ENCODE results near the gene ANGPT4. TPM values are rescaled to one million over a fixed set of nuclear protein-coding genes. Genes with fewer than 3 reads are reported as not detected.

Gene ANGPT4
- total and polyA plus RNA-seq, 8 donors: 0.03 to 0.34 (median 0.18) TPM; not detected in 4

DNA sequence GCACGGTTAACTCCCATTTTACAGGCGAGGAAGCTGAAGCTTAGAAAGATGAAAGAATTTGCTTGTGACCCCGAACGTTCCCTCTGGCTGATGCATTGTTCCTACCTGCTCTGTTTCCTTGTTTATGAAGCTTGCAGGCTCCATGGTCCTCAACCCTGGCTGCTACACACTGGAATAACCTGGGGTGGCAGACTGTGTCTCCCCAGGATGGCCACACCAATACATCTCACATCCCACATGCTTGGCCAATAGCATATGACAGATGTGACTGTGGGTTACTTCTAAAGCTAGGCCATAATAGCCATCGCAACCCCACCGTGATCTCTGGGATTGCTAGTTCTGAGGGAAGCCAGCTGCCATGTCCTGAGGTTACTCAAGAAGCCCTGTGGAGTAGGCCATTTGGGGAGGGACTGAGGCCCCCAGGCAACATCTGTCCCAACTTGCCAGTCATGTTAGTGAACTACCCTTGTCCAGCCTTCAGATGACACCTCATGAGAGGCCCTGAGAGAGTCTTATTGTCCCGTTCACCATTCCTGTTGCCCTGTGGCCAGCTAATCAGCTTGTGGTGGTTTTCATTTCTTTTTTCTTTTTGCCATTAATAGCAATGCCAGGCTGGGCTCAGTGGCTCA lies 89.3 kb downstream of the ANGPT4 start:
- DNase-seq (no peak), ATAC-seq (no peak), FAIRE-seq (no peak)
- intact Hi-C loops (cut with DNase I): no loop called here
- TF ChIP-seq, protein P1, sequence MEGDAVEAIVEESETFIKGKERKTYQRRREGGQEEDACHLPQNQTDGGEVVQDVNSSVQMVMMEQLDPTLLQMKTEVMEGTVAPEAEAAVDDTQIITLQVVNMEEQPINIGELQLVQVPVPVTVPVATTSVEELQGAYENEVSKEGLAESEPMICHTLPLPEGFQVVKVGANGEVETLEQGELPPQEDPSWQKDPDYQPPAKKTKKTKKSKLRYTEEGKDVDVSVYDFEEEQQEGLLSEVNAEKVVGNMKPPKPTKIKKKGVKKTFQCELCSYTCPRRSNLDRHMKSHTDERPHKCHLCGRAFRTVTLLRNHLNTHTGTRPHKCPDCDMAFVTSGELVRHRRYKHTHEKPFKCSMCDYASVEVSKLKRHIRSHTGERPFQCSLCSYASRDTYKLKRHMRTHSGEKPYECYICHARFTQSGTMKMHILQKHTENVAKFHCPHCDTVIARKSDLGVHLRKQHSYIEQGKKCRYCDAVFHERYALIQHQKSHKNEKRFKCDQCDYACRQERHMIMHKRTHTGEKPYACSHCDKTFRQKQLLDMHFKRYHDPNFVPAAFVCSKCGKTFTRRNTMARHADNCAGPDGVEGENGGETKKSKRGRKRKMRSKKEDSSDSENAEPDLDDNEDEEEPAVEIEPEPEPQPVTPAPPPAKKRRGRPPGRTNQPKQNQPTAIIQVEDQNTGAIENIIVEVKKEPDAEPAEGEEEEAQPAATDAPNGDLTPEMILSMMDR (IDR thresholded peaks at IDR 0.05): no peak
- no peaks in the 10 kb centered on the region for H3K4me1 ChIP-seq
- no peak overlapping the region for H3K27ac ChIP-seq
- H3K36me3 ChIP-seq: no peaks in the 10 kb centered on the region
- H3K9me3 ChIP-seq: no peaks in the 10 kb centered on the region
- no peak overlapping the region for H3K4me3 ChIP-seq
- no peaks in the 10 kb centered on the region for H3K27me3 ChIP-seq
- WGBS, 2 donors: 84 to 88% methylated on average over 7 of the region's 7 CpGs

DNA sequence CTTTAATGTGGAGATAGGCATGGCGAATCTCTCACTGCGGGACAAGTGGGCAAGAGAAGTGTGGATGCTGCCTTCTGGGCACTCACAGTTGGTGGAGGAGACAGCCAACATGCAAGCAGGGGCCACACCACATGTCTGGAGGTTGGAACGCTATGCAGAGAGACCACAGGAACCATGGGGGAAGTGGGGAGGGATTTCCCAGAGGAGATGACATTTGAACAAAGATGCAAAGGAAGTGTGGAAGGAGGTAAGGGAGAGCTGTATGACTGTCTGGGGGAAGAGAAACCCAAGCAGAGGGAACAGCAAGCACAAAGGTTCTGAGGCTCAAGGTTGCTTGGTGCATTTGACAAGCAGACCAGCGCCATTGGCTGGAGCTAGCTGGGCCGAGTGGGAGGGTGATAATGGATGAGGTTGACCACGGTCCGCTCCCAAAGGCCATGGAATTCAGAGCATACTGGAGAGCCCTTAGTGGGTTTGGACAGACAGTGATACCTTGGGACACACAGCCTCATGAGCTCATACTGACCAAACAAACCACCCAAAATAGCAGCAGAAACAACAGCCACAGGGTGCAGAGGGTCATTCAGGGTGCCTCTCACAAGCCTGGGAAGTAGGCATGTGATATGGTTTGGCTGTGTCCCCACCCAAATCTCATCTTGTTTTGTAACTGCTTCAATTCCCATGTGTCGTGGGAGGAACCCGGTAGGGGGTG lies 90.3 kb downstream of the ANGPT4 start:
- FAIRE-seq (no peak), DNase-seq (no peak), ATAC-seq (no peak)
- TF ChIP-seq, protein P1 (IDR thresholded peaks at IDR 0.05): no peak
- no peaks in the 10 kb centered on the region for H3K27me3 ChIP-seq
- 70 to 82% methylated on average over 9 of the region's 9 CpGs for WGBS, 2 donors
- intact Hi-C loops (cut with DNase I): no loop called here
- H3K27ac ChIP-seq: no peak overlapping the region
- no peaks in the 10 kb centered on the region for H3K9me3 ChIP-seq
- no peaks in the 10 kb centered on the region for H3K4me1 ChIP-seq
- H3K36me3 ChIP-seq: no peaks in the 10 kb centered on the region
- no peak overlapping the region for H3K4me3 ChIP-seq

DNA sequence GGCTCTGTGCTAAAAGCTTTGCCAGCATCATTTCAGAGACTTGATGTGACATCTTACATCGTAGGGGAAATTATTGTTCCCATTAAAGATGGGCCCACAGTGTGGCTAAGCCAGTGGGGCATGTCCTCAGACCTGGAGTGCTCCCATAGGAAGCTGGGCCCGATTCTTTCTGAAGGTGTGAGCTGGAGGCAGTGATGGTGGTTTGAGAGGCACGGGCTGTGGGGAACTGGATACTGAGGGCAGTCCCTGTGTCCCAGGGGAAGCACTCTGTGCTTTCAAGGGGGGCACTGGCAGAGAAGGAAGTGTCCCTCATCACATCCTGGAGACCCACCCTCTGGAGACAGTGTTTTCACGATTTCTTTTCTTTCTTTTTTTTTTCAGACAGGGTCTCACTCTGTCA lies 91.2 kb downstream of the ANGPT4 start:
- WGBS, 2 donors: 58 to 66% methylated on average over 4 of the region's 4 CpGs

DNA sequence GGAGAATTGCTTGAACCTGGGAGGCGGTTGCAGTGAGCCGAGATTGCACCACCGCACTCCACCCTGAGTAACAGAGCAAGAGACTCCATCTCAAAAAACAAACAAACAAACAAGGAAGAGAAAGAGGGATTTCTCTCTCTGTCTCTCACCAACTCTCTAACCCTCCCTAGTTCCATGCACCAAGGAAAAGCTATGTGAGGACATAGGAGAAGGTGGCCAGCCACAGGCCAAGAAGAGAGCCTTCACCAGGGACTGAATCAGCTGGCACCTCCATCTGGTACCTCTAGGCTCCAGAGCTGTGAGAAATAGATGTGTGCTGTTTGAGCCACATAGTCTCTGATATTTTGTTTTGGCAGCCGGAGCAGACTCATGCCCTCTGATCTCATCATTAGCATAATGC lies 91.6 kb downstream of the ANGPT4 start:
- H3K9me3 ChIP-seq: no peaks in the 10 kb centered on the region
- no peak overlapping the region for H3K4me3 ChIP-seq
- DNase-seq (no peak), FAIRE-seq (no peak), ATAC-seq (no peak)
- H3K4me1 ChIP-seq: no peaks in the 10 kb centered on the region
- intact Hi-C loops (cut with DNase I): no loop called here
- TF ChIP-seq, protein P1 (IDR thresholded peaks at IDR 0.05): no peak
- 81 to 94% methylated on average over 4 of the region's 4 CpGs for WGBS, 2 donors
- no peaks in the 10 kb centered on the region for H3K36me3 ChIP-seq
- H3K27ac ChIP-seq: no peak overlapping the region
- no peaks in the 10 kb centered on the region for H3K27me3 ChIP-seq

More for the DNA sequence above, 91.2 kb downstream of the ANGPT4 start:
- TF ChIP-seq, protein P1 (IDR thresholded peaks at IDR 0.05): no peak
- no peak overlapping the region for H3K4me3 ChIP-seq
- ATAC-seq: no peak
- intact Hi-C loops (cut with DNase I): no loop called here
- DNase-seq: no peak
- no peaks in the 10 kb centered on the region for H3K36me3 ChIP-seq
- no peaks in the 10 kb centered on the region for H3K27me3 ChIP-seq
- no peak overlapping the region for H3K27ac ChIP-seq
- no peaks in the 10 kb centered on the region for H3K9me3 ChIP-seq
- no peak for FAIRE-seq
- H3K4me1 ChIP-seq: no peaks in the 10 kb centered on the region

DNA sequence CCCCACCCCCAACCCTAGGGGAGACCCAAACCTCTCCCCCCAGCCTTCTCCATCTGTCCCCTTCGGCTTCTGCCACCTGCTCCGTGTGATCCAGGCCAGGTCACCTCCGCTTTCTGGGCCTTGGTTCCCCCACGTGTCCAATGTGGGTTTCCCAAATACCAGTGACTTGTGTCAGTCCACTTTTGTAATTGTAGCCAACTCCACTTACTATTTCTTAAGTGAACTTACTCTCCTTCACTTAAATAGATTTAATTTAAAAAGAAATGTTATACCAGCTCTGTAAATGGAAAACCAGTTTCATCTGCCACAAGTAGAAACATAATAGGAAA lies 92.6 kb downstream of the ANGPT4 start:
- ATAC-seq (no peak), FAIRE-seq (no peak), DNase-seq (no peak)
- 90 to 92% methylated on average over 4 of the region's 4 CpGs for WGBS, 2 donors
- H3K4me1 ChIP-seq: no peaks in the 10 kb centered on the region
- H3K4me3 ChIP-seq: no peak overlapping the region
- no peaks in the 10 kb centered on the region for H3K36me3 ChIP-seq
- TF ChIP-seq, protein P1 (IDR thresholded peaks at IDR 0.05): no peak
- H3K27me3 ChIP-seq: no peaks in the 10 kb centered on the region
- no peaks in the 10 kb centered on the region for H3K9me3 ChIP-seq
- no peak overlapping the region for H3K27ac ChIP-seq
- intact Hi-C loops (cut with DNase I): no loop called here

Data from pancreas (tissue), 10 donors.